Activated naive CD8-positive, alpha-beta T cell treated with anti-CD3 and anti-CD28 coated beads for 36 hours (primary cell): Measurements from ENCODE around the gene ZNF24. TPM values are rescaled to one million over a fixed set of nuclear protein-coding genes. Genes with fewer than 3 reads are reported as not detected.
A peak's percentile ranks its signal among the peaks of the same experiment; 100 is the strongest.

Source experiments
- DNase-seq: peaks from one replicate; pipeline ENCODE4 v3.0.0; 2021
- H3K27ac Mint-ChIP-seq: one replicate; pipeline ENCODE4 v1.8.0; 2022; ENCODE audit warnings: mild to moderate bottlenecking, moderate library complexity, mixed read lengths
- H3K27me3 Mint-ChIP-seq: one replicate; pipeline ENCODE4 v1.8.0; 2022; ENCODE audit warnings: mild to moderate bottlenecking, mixed read lengths
- H3K36me3 Mint-ChIP-seq: one replicate; pipeline ENCODE4 v1.8.0; 2021; ENCODE audit warnings: mild to moderate bottlenecking, mixed read lengths
- H3K4me1 Mint-ChIP-seq: one replicate; pipeline ENCODE4 v1.8.0; 2021; ENCODE audit warnings: mixed read lengths
- H3K4me3 Mint-ChIP-seq: one replicate; pipeline ENCODE4 v1.8.0; 2022; ENCODE audit warnings: mild to moderate bottlenecking, moderate library complexity, mixed read lengths
- H3K9me3 Mint-ChIP-seq: one replicate; pipeline ENCODE4 v1.8.0; 2022; ENCODE audit warnings: mixed read lengths
- total RNA-seq, 2 experiments: library from RNA; stranded (reverse); gene quantifications; one replicate each; pipeline ENCODE4 v1.2.3, GENCODE V29; 2021

The ZNF24 gene
- total RNA-seq, 2 experiments from 2014 or later: 48.8 to 49.2 TPM

GRCh38 chr18:35289727-35290093 is 54.5 kb downstream of the ZNF24 start:
- peak; percentile 19 for DNase-seq
- Mint-ChIP-seq H3K36me3 (peaks cover 60% of the 10 kb centered on the region), H3K4me3 (peak overlapping the region; percentile 100), H3K27me3 (peaks cover 4% of the 10 kb centered on the region), H3K27ac (peak overlapping the region; percentile 98), H3K4me1 (peaks cover 32% of the 10 kb centered on the region), H3K9me3 (peaks cover 7% of the 10 kb centered on the region)

- Mint-ChIP-seq H3K36me3 (peaks cover 57% of the 10 kb centered on the region), H3K9me3 (peaks cover 7% of the 10 kb centered on the region), H3K27me3 (peaks cover 4% of the 10 kb centered on the region), H3K4me3 (peak overlapping the region; percentile 100), H3K27ac (peak overlapping the region; percentile 98), H3K4me1 (peaks cover 32% of the 10 kb centered on the region)
- no peak for DNase-seq
Measured at GRCh38 chr18:35289293-35289692, 54.9 kb downstream of the ZNF24 start.

GRCh38 chr18:35284841-35285240 is 59.4 kb downstream of the ZNF24 start:
- Mint-ChIP-seq H3K36me3 (peaks cover 48% of the 10 kb centered on the region), H3K27ac (no peak overlapping the region), H3K9me3 (peaks cover 7% of the 10 kb centered on the region), H3K4me3 (no peak overlapping the region), H3K27me3 (no peaks in the 10 kb centered on the region), H3K4me1 (peaks cover 16% of the 10 kb centered on the region)
- no peak for DNase-seq

DNA sequence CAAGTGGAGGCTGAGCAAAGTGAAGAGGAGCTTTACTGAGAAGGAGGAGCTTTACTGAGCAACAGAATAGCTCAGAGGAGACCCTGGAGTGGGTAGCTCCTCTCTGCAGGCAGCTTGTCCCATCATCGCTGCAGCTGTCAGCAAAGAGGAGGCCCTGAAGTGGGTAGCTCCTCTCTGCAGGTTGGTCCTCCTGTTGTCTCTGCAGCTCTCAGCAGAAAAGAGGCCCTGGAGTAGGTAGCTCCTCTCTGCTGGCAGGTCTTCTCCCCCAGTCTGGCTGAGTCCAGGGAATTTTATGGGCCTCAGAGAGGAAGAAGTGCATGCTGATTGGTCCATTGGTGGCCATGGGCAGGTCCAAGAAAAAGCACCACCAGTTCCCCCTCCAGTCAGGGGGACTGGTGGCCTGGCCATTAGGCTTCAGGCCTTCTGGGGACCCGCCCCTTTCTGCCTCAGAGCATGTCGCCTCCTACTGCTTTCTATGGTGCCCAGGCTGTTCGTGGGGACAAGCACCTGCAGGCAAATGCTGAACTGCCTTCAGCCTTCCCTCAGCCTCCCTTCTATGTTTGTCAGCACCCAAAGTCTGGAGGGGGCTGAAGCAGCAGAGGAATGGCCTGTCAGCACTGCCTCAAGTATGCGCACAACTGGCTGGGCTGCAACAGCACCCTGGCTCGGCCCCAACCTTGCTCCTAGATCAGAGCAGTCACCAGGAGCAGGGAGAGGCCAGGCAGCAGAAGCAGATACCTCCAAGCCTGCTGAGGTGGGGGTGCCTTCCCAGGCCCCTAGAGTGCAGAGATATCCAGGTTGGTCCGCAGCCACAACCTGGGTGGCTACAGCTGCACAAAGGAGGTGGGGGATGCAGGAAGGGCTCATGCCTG is 60.1 kb downstream of the ZNF24 start:
- H3K27ac Mint-ChIP-seq: no peak overlapping the region
- H3K4me3 Mint-ChIP-seq: no peak overlapping the region
- peaks cover 15% of the 10 kb centered on the region for H3K4me1 Mint-ChIP-seq
- H3K27me3 Mint-ChIP-seq: no peaks in the 10 kb centered on the region
- DNase-seq: no peak
- peaks cover 7% of the 10 kb centered on the region for H3K9me3 Mint-ChIP-seq
- H3K36me3 Mint-ChIP-seq: peaks cover 48% of the 10 kb centered on the region

DNA sequence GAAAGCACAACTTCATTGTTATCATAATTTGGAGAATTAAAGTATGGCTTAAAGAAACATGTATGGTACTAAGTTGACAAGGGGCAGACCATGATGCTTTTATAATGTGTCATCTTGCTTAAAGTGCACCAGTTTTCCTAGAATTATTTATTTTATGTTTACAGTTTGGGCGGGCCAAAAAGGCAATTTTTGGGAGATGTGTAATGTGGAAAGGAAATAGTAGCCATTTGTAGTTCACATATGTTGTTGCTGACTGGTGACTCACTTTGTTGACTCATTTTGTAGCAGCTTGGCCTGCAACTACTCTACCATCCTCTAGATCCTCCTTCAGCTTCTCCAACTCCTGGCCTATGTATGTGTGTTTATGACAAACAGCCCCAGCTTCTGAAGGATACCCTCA is 61.9 kb downstream of the ZNF24 start:
- Mint-ChIP-seq H3K9me3 (peaks cover 7% of the 10 kb centered on the region), H3K27me3 (no peaks in the 10 kb centered on the region), H3K4me1 (peaks cover 13% of the 10 kb centered on the region), H3K36me3 (peaks cover 49% of the 10 kb centered on the region), H3K27ac (no peak overlapping the region), H3K4me3 (no peak overlapping the region)
- DNase-seq: no peak

Other genes with a start within 250 kb of the ZNF24 start
- 10 to 100 TPM; 12.6 to 13.2 TPM for gene ZNF397, start 103.4 kb downstream of the ZNF24 start, total RNA-seq
- gene ZSCAN30, start 54.2 kb downstream of the ZNF24 start, total RNA-seq: 10 to 100 TPM; 11.9 to 12.0 TPM
- under 1 TPM; 0.92 to 0.99 TPM for gene ZNF396, start 32.9 kb upstream of the ZNF24 start, total RNA-seq
- 10 to 100 TPM; 38.4 to 39.4 TPM for gene INO80C, start 153.5 kb upstream of the ZNF24 start, total RNA-seq
- gene GALNT1, start 237.3 kb upstream of the ZNF24 start, total RNA-seq: 10 to 100 TPM; 49.5 to 51.8 TPM